IMR-90 (cell line): Measurements from ENCODE around the gene MAN2A1. TPM values are rescaled to one million over a fixed set of nuclear protein-coding genes. Genes with fewer than 3 reads are reported as not detected.
A peak's percentile ranks its signal among the peaks of the same experiment; 100 is the strongest.

Experiments used
- ATAC-seq: fragments of 200-7000 bp; cut with Tn5 transposase; 2 replicates; pipeline ENCODE4 v1.9.1; 2020; ENCODE audit warnings: low read depth, mild to moderate bottlenecking, moderate library complexity
- BruUV-seq: library from RNA; stranded (reverse); fragments of 400-500 nt; replicated peaks from 2 replicates; lab custom pipeline; 2021; lab: Mats Ljungman, UMichigan
- CTCF ChIA-PET: fragments of 300-600 bp; formaldehyde crosslinking; extraction: SDS; loops from one replicate; lab custom pipeline; 2021; ENCODE audit warnings: antibody characterized with exemption; lab: Yijun Ruan, JAX
- POLR2A ChIA-PET: fragments of 300-600 bp; sonication (Branson Sonifier 250); formaldehyde crosslinking; loops from one replicate; lab custom pipeline; 2022; ENCODE audit warnings: antibody characterized with exemption; ENCODE audit not compliant: unreplicated experiment; lab: Charles Lee
- DNase-seq: peaks from one replicate; pipeline ENCODE4 v3.0.0; 2013
- H2AFZ ChIP-seq: replicated peaks from 2 replicates; pipeline ENCODE3; 2013; ENCODE audit warnings: low read length, mild to moderate bottlenecking; ENCODE audit not compliant: poor library complexity
- H2AK5ac ChIP-seq: 2 replicates; pipeline ENCODE4 v1.6.1; 2013; ENCODE audit warnings: low read depth, low read length, inconsistent platforms
- H2AK9ac ChIP-seq: replicated peaks from 2 replicates; pipeline ENCODE3; 2013; ENCODE audit warnings: mild to moderate bottlenecking, low read depth, low read length, moderate library complexity; ENCODE audit not compliant: poor library complexity
- H2BK120ac ChIP-seq: 2 replicates; pipeline ENCODE4 v1.6.1; 2013; ENCODE audit warnings: low read depth, low read length, inconsistent platforms
- H2BK15ac ChIP-seq: 3 replicates; pipeline ENCODE4 v1.6.1; 2013; ENCODE audit warnings: low read depth, low read length, inconsistent platforms
- H2BK20ac ChIP-seq: 2 replicates; pipeline ENCODE4 v1.6.1; 2013; ENCODE audit warnings: low read depth, mild to moderate bottlenecking, inconsistent platforms, low read length, moderate library complexity
- H2BK5ac ChIP-seq: 2 replicates; pipeline ENCODE4 v1.6.1; 2013; ENCODE audit warnings: mild to moderate bottlenecking, low read depth, low read length, inconsistent platforms; ENCODE audit not compliant: poor library complexity, severe bottlenecking
- H3K14ac ChIP-seq: replicated peaks from 2 replicates; pipeline ENCODE4 v1.6.1; 2013; ENCODE audit warnings: low read depth, low read length, inconsistent platforms
- H3K18ac ChIP-seq: 2 replicates; pipeline ENCODE4 v1.6.1; 2013; ENCODE audit warnings: low read depth, low read length, control low read depth
- H3K23ac ChIP-seq: 2 replicates; pipeline ENCODE4 v1.6.1; 2013; ENCODE audit warnings: low read depth, low read length, inconsistent platforms
- H3K27ac ChIP-seq: 2 replicates; pipeline ENCODE4 v1.5.1; 2013; ENCODE audit warnings: mild to moderate bottlenecking, control low read depth, low read length; ENCODE audit not compliant: insufficient read depth
- H3K27me3 ChIP-seq: 2 replicates; pipeline ENCODE4 v1.6.1; 2013; ENCODE audit warnings: low read length; ENCODE audit not compliant: control insufficient read depth, insufficient read depth
- H3K36me3 ChIP-seq: 2 replicates; pipeline ENCODE4 v1.6.1; 2013; ENCODE audit warnings: low read length, mixed read lengths; ENCODE audit not compliant: control insufficient read depth, insufficient read depth
- H3K4ac ChIP-seq: 2 replicates; pipeline ENCODE4 v1.6.1; 2013; ENCODE audit warnings: low read depth, low read length, inconsistent platforms
- H3K4me1 ChIP-seq: 2 replicates; pipeline ENCODE4 v1.6.1; 2013; ENCODE audit warnings: low read length, mixed read lengths; ENCODE audit not compliant: control insufficient read depth, insufficient read depth
- H3K4me2 ChIP-seq: 2 replicates; pipeline ENCODE4 v1.6.1; 2013; ENCODE audit warnings: low read depth, mild to moderate bottlenecking, control low read depth, low read length, moderate library complexity
- H3K4me3 ChIP-seq: 2 replicates; pipeline ENCODE4 v1.5.1; 2013; ENCODE audit warnings: low read depth, mild to moderate bottlenecking, control low read depth, low read length, moderate library complexity; ENCODE audit not compliant: insufficient read depth
- H3K56ac ChIP-seq: 2 replicates; pipeline ENCODE4 v1.6.1; 2013; ENCODE audit warnings: low read length, inconsistent platforms; ENCODE audit not compliant: insufficient read depth; ENCODE audit errors: extremely low read depth
- H3K79me1 ChIP-seq, 2 experiments: 2 replicates each; pipeline ENCODE4 v1.6.1; 2013; ENCODE audit warnings: low read length in 2 of 2, inconsistent platforms in 1 of 2, low read depth in 1 of 2
- H3K9ac ChIP-seq: 2 replicates; pipeline ENCODE4 v1.6.1; 2013; ENCODE audit warnings: low read depth, low read length, control low read depth
- H3K9me1 ChIP-seq: 2 replicates; pipeline ENCODE4 v1.6.1; 2013; ENCODE audit warnings: low read length, inconsistent platforms; ENCODE audit not compliant: insufficient read depth
- H3K9me3 ChIP-seq: 2 replicates; pipeline ENCODE4 v1.6.1; 2013; ENCODE audit warnings: low read length; ENCODE audit not compliant: control insufficient read depth, insufficient read depth
- H4K20me1 ChIP-seq: 2 replicates; pipeline ENCODE4 v1.6.1; 2013; ENCODE audit warnings: low read length, inconsistent platforms; ENCODE audit not compliant: insufficient read depth
- H4K5ac ChIP-seq: 2 replicates; pipeline ENCODE4 v1.6.1; 2013; ENCODE audit warnings: mild to moderate bottlenecking, low read depth, low read length, control low read depth
- H4K8ac ChIP-seq, 2 experiments: 2 replicates each; pipeline ENCODE4 v1.6.1; 2013; ENCODE audit warnings: low read depth in 2 of 2, low read length in 2 of 2, control low read depth in 1 of 2, inconsistent platforms in 1 of 2
- H4K91ac ChIP-seq: 2 replicates; pipeline ENCODE4 v1.6.1; 2013; ENCODE audit warnings: low read depth, low read length, inconsistent platforms; ENCODE audit not compliant: insufficient read depth
- BHLHE40 ChIP-seq: fragments of 150-350 bp; IDR thresholded peaks from 2 replicates; pipeline ENCODE4 v1.6.1; 2016; ENCODE audit warnings: mild to moderate bottlenecking, low read depth, low read length
- CHD1 ChIP-seq: IDR thresholded peaks from 2 replicates; pipeline ENCODE4 v1.6.1; 2012; ENCODE audit warnings: low read depth, low read length, improper control_type of control experiment
- MAZ ChIP-seq: IDR thresholded peaks from 2 replicates; pipeline ENCODE4 v1.6.1; 2012; ENCODE audit warnings: low read depth, mild to moderate bottlenecking, low read length, improper control_type of control experiment, moderate library complexity, borderline replicate concordance
- POLR2A ChIP-seq: IDR thresholded peaks from 2 replicates; pipeline ENCODE4 v1.6.1; 2012; ENCODE audit warnings: mild to moderate bottlenecking, low read depth, low read length
- RFX5 ChIP-seq: IDR thresholded peaks from 2 replicates; pipeline ENCODE4 v1.8.0; 2012; ENCODE audit warnings: low read depth, mild to moderate bottlenecking, low read length, moderate library complexity
- SMC3 ChIP-seq: fragments of 150-350 bp; IDR thresholded peaks from 2 replicates; pipeline ENCODE4 v1.6.1; 2016; ENCODE audit warnings: low read depth, mild to moderate bottlenecking, antibody characterized with exemption, low read length, moderate library complexity
- WGBS, 2 experiments: methylation state at CpG; one replicate each; pipeline versions ENCODE4 v1.1.5 to v1.1.7; 2013; ENCODE audit warnings: missing lambda C conversion rate in 2 of 2; ENCODE audit not compliant: insufficient read length in 1 of 2; ENCODE audit errors: extremely low coverage in 2 of 2; 5-methylcytosine and 5-hydroxymethylcytosine counted together
- dilution Hi-C: fragments of 300-500 bp; cut with HindIII; formaldehyde crosslinking; loops from one replicate; pipeline ENCODE4 v1.14.3; 2018; ENCODE audit warnings: low sequenced_read_pairs; ENCODE audit not compliant: unreplicated experiment
- in situ Hi-C: fragments of 300-500 bp; cut with MboI; formaldehyde crosslinking; loops from 3 replicates; pipeline ENCODE4 v1.14.3; 2019; ENCODE audit warnings: low sequenced_read_pairs, inconsistent platforms, mixed read lengths
- intact Hi-C: fragments of 100-400 bp; cut with micrococcal nuclease; formaldehyde crosslinking; loops from 2 replicates; pipeline ENCODE4 v1.10.0; 2022
- polyA plus RNA-seq, 3 experiments: library from polyadenylated mRNA; depleted of rRNA; stranded (reverse); fragments of >200 nt; gene quantifications; 2 replicates each; pipeline ENCODE4 v1.2.3, GENCODE V29; 2012; ENCODE audit warnings: low replicate concordance in 1 of 3
- total RNA-seq: library from RNA; depleted of rRNA; stranded (reverse); fragments of >200 nt; gene quantifications from 2 replicates; pipeline ENCODE4 v1.2.3, GENCODE V29; 2012
- TF ChIP-seq, protein P1 (sequence below): fragments of 150-350 bp; IDR thresholded peaks from 2 replicates; pipeline ENCODE4 v1.6.1; 2017; ENCODE audit warnings: mild to moderate bottlenecking, antibody characterized with exemption, low read length, low read depth

MAN2A1 gene
- total and polyA plus RNA-seq, 2 of the 4 experiments (the other 2 are of a cell fraction), result 16.4 to 29.6 TPM

DNA sequence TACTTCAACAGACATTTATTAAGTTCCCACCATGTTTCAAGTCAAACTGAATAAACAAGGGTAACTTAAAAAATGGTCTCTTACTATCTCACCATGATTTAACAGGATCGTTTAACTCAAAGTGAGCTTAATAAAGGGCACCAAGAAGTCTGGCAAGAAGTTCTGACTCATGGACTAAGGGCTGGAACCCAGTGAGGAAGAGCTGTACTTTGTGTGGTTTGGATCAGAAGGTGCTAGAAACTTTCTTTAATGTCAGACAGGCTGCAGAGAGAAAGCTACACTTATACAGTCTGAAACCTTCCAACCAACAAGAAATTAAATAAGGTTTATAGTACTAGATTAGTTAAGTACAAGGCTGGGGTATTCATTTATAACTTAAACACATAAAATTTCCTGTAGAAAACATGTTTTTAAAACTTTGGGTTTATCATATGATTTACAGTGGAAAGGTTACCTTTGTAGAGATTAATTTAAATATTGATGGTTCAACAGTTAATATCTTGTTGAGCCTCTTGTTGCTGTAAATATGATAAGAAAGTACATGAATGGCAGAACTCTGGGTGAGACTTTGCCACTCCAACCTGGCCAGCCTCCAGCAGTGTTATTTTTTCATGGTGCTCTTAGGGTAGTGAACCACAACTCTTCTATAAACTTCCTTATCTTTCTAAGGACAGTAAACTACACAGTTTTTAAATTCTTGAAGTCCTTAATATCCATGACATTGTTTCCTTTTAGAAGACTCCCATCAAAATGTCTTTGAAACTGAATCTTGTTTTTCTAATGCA, 162.8 kb downstream of the MAN2A1 start:
- H3K4me1 ChIP-seq, result no peaks in the 10 kb centered on the region; the same call in 1 of the 2 replicates
- H3K36me3 ChIP-seq, result peaks cover 15% of the 10 kb centered on the region
- H3K4me3 ChIP-seq, result no peak overlapping the region
- DNase-seq, result peak; percentile 25
- no peak overlapping the region for H4K8ac ChIP-seq
- dilution Hi-C loops (no loop called here), intact Hi-C loops (loop anchor here (10.0 kb wide), 1 partner anchor 368 kb away; no protein-coding TSS in a partner anchor), in situ Hi-C loops (no loop called here)
- H2BK5ac ChIP-seq, result no peak overlapping the region
- H3K14ac ChIP-seq, result no peak overlapping the region
- H2AK5ac ChIP-seq, result no peak overlapping the region
- no peak overlapping the region for H3K18ac ChIP-seq
- no peaks in the 10 kb centered on the region; the same call in 1 of the 2 replicates for H3K9me1 ChIP-seq
- no peak overlapping the region for H3K27ac ChIP-seq
- WGBS, 2 experiments, result no CpG with 5 or more reads among the region's 1 CpG
- H3K4me2 ChIP-seq, result no peak overlapping the region
- H4K5ac ChIP-seq, result no peak overlapping the region
- no TSS peak for BruUV-seq
- CTCF ChIA-PET, result interaction anchor here (0.7 to 0.8 kb wide), 2 partner anchors 11 to 1212 kb away, joined by 3 read pairs; no protein-coding TSS in a partner anchor
- H4K20me1 ChIP-seq, result no peaks in the 10 kb centered on the region
- no peak overlapping the region for H2AFZ ChIP-seq
- no peak overlapping the region for H3K23ac ChIP-seq
- H3K56ac ChIP-seq, result no peak overlapping the region
- no peaks in the 10 kb centered on the region; a peak in 1 of 4 replicates for H3K79me1 ChIP-seq
- no peak overlapping the region for H2AK9ac ChIP-seq
- H3K9me3 ChIP-seq, result peaks cover 3% of the 10 kb centered on the region; the same call in 1 of the 2 replicates
- H3K27me3 ChIP-seq, result no peaks in the 10 kb centered on the region
- H2BK120ac ChIP-seq, result no peak overlapping the region
- peak; percentile 63; the same call in 1 of the 2 replicates for ATAC-seq
- POLR2A ChIA-PET, result interaction anchor here (0.7 kb wide), 1 partner anchor 294 kb away, joined by 3 read pairs; no protein-coding TSS in a partner anchor
- H2BK15ac ChIP-seq, result no peak overlapping the region
- no peak overlapping the region for H2BK20ac ChIP-seq
- H3K4ac ChIP-seq, result no peak overlapping the region
- no peak for TF ChIP-seq MAZ
- no peak for TF ChIP-seq POLR2A
- no peak for TF ChIP-seq SMC3
- TF ChIP-seq, protein P1, sequence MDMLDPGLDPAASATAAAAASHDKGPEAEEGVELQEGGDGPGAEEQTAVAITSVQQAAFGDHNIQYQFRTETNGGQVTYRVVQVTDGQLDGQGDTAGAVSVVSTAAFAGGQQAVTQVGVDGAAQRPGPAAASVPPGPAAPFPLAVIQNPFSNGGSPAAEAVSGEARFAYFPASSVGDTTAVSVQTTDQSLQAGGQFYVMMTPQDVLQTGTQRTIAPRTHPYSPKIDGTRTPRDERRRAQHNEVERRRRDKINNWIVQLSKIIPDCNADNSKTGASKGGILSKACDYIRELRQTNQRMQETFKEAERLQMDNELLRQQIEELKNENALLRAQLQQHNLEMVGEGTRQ, result no peak
- no peak for TF ChIP-seq CHD1
- TF ChIP-seq BHLHE40, result no peak
- no peak for TF ChIP-seq RFX5
- no peak overlapping the region for H4K91ac ChIP-seq
- no peak overlapping the region for H3K9ac ChIP-seq
